Loucy (cell line): ENCODE measurements around the gene CCL23.

Experiments
- H2AFZ ChIP-seq: fragments of 200-600 bp; sonication (generic); 2 replicates; pipeline ENCODE4 v1.6.0; 2016; ENCODE audit warnings: antibody characterized with exemption, mild to moderate bottlenecking, low read length, moderate library complexity
- H3F3A ChIP-seq: fragments of 200-600 bp; 2 replicates; pipeline ENCODE4 v1.6.0; 2016; ENCODE audit warnings: antibody characterized with exemption, low read depth, mild to moderate bottlenecking
- H3K27me3 ChIP-seq: fragments of 200-600 bp; sonication (generic); 2 replicates; pipeline ENCODE4 v1.6.1; 2014; ENCODE audit warnings: low read length, mild to moderate bottlenecking; ENCODE audit not compliant: insufficient read depth, poor library complexity, severe bottlenecking
- H3K36me3 ChIP-seq: fragments of 200-600 bp; sonication (generic); 2 replicates; pipeline ENCODE4 v1.6.1; 2016; ENCODE audit warnings: low read length; ENCODE audit not compliant: insufficient read depth
- H3K4me1 ChIP-seq: fragments of 200-600 bp; sonication (generic); 2 replicates; pipeline ENCODE4 v1.5.1; 2014; ENCODE audit warnings: low read length, mild to moderate bottlenecking; ENCODE audit not compliant: insufficient read depth, poor library complexity, severe bottlenecking
- H3K4me2 ChIP-seq: fragments of 200-600 bp; sonication (generic); 2 replicates; pipeline ENCODE4 v1.6.0; 2014; ENCODE audit warnings: antibody characterized with exemption, low read length, low read depth, mild to moderate bottlenecking; ENCODE audit not compliant: poor library complexity, severe bottlenecking
- H3K4me3 ChIP-seq: fragments of 200-600 bp; sonication (generic); 2 replicates; pipeline ENCODE4 v1.5.1; 2014; ENCODE audit warnings: low read length, mild to moderate bottlenecking, mixed read lengths; ENCODE audit not compliant: poor library complexity, severe bottlenecking
- H3K79me2 ChIP-seq: fragments of 200-600 bp; sonication (generic); 2 replicates; pipeline ENCODE4 v1.6.1; 2014; ENCODE audit warnings: low read length; ENCODE audit not compliant: insufficient read depth
- H3K9ac ChIP-seq: fragments of 200-600 bp; sonication (generic); 2 replicates; pipeline ENCODE4 v1.6.0; 2014; ENCODE audit warnings: mild to moderate bottlenecking, low read depth, low read length, moderate library complexity; ENCODE audit not compliant: poor library complexity, severe bottlenecking
- H3K9me2 ChIP-seq: fragments of 200-600 bp; sonication (generic); replicated peaks from 2 replicates; pipeline ENCODE4 v1.6.1; 2016; ENCODE audit warnings: low read depth, low read length, mixed read lengths
- H3K9me3 ChIP-seq: fragments of 200-600 bp; sonication (generic); 2 replicates; pipeline ENCODE4 v1.6.1; 2014; ENCODE audit warnings: mild to moderate bottlenecking, antibody characterized with exemption, low read length, low read depth; ENCODE audit not compliant: insufficient read depth
- H4K20me1 ChIP-seq: fragments of 200-600 bp; sonication (generic); 2 replicates; pipeline ENCODE4 v1.6.0; 2014; ENCODE audit warnings: antibody characterized with exemption, low read length, mild to moderate bottlenecking; ENCODE audit not compliant: insufficient read depth, poor library complexity, severe bottlenecking
- CTCF ChIP-seq: fragments of 200-600 bp; sonication (generic); conservative IDR thresholded peaks from 2 replicates; pipeline ENCODE4 v1.5.1; 2014; ENCODE audit warnings: mild to moderate bottlenecking, antibody characterized with exemption, low read length
- EZH2phosphoT487 ChIP-seq: fragments of 200-600 bp; IDR thresholded peaks from 2 replicates; pipeline ENCODE4 v1.6.1; 2018; ENCODE audit warnings: antibody characterized with exemption, mild to moderate bottlenecking, moderate library complexity, borderline replicate concordance

The CCL23 gene

GRCh38 chr17:36060816-36061215 is 43.0 kb upstream of the CCL23 start:
- Histone ChIP-seq H3K9ac (no peak overlapping the region), H3K79me2 (no peaks in the 10 kb centered on the region), H3K4me1 (no peaks in the 10 kb centered on the region), H3K9me3 (no peaks in the 10 kb centered on the region), H3K9me2 (no peaks in the 10 kb centered on the region), H3F3A (no peaks in the 10 kb centered on the region), H4K20me1 (no peaks in the 10 kb centered on the region), H2AFZ (no peak overlapping the region), H3K4me3 (no peak overlapping the region), H3K36me3 (no peaks in the 10 kb centered on the region), H3K27me3 (no peaks in the 10 kb centered on the region), H3K4me2 (no peak overlapping the region)
- TF ChIP-seq EZH2phosphoT487 (no peak), CTCF (no peak)

GRCh38 chr17:36059406-36059805 is 41.6 kb upstream of the CCL23 start:
- Histone ChIP-seq H3K4me1 (no peaks in the 10 kb centered on the region), H3K9ac (no peak overlapping the region), H4K20me1 (no peaks in the 10 kb centered on the region), H3K4me2 (no peak overlapping the region), H3K9me3 (no peaks in the 10 kb centered on the region), H3K79me2 (no peaks in the 10 kb centered on the region), H3F3A (no peaks in the 10 kb centered on the region), H3K27me3 (no peaks in the 10 kb centered on the region), H3K4me3 (no peak overlapping the region), H3K36me3 (no peaks in the 10 kb centered on the region), H3K9me2 (no peaks in the 10 kb centered on the region), H2AFZ (no peak overlapping the region)
- no peak for TF ChIP-seq CTCF
- TF ChIP-seq EZH2phosphoT487, result no peak

- Histone ChIP-seq H3K27me3 (no peaks in the 10 kb centered on the region), H4K20me1 (no peaks in the 10 kb centered on the region), H3K4me3 (no peak overlapping the region), H3K9ac (no peak overlapping the region), H3K4me1 (no peaks in the 10 kb centered on the region), H3F3A (no peaks in the 10 kb centered on the region), H2AFZ (no peak overlapping the region), H3K4me2 (no peak overlapping the region), H3K9me3 (no peaks in the 10 kb centered on the region), H3K79me2 (no peaks in the 10 kb centered on the region), H3K36me3 (no peaks in the 10 kb centered on the region), H3K9me2 (no peaks in the 10 kb centered on the region)
- no peak for TF ChIP-seq CTCF
- TF ChIP-seq EZH2phosphoT487, result no peak
Observed at GRCh38 chr17:36057911-36058310, 40.1 kb upstream of the CCL23 start.
